Fibroblast of villous mesenchyme (primary cell): Measurements from ENCODE around the gene GRAMD1B. TPM values are rescaled to one million over a fixed set of nuclear protein-coding genes. Genes with fewer than 3 reads are reported as not detected.

ENCODE experiments used
- DNase-seq: peaks from one replicate; pipeline ENCODE4 v3.0.0-alpha.2; 2010; ENCODE audit warnings: low read depth
- H3K4me3 ChIP-seq: 2 replicates; pipeline ENCODE4 v1.5.1; 2011; ENCODE audit warnings: low read depth, mild to moderate bottlenecking, low read length
- CTCF ChIP-seq: IDR thresholded peaks from 2 replicates; pipeline ENCODE4 v1.5.1; 2012; ENCODE audit warnings: low read depth, mild to moderate bottlenecking, low read length; ENCODE audit not compliant: insufficient read depth
- total RNA-seq: library from RNA; depleted of rRNA; stranded (reverse); fragments of >200 nt; gene quantifications from 2 replicates; pipeline ENCODE4 v1.2.3, GENCODE V29; 2012

GRAMD1B gene
- total RNA-seq, 1 donor: 6.0 TPM

- TF ChIP-seq CTCF: no peak
- DNase-seq: no peak
- H3K4me3 ChIP-seq: no peak overlapping the region
These were observed 120.2 kb downstream of the GRAMD1B start for GRCh38 chr11:123549926-123550917.

- H3K4me3 ChIP-seq: no peak overlapping the region
- no peak for DNase-seq
- TF ChIP-seq CTCF: no peak
These were observed 121.0 kb downstream of the GRAMD1B start for GRCh38 chr11:123551079-123551478.

DNA sequence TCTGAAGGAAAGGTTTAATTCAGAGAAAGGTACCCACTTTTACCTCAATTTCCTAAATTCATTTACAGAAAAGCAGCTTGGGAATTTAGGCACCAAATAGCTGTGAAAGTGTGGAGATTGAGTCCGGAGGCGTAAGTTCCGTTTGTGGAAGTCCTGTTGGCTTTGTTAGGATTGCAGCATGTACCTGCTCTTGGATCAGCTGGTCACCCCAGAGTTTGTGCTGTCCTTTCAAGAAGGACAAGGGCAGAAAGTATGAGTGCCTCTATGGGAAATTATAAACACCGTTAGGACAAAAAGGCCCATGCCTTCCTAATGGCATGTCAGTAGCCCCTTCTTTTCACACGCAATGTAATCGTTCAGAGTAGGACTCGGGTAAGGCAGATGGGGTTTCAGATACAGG lies 126.6 kb downstream of the GRAMD1B start:
- no peak for DNase-seq
- no peak overlapping the region for H3K4me3 ChIP-seq
- TF ChIP-seq CTCF: no peak

DNA sequence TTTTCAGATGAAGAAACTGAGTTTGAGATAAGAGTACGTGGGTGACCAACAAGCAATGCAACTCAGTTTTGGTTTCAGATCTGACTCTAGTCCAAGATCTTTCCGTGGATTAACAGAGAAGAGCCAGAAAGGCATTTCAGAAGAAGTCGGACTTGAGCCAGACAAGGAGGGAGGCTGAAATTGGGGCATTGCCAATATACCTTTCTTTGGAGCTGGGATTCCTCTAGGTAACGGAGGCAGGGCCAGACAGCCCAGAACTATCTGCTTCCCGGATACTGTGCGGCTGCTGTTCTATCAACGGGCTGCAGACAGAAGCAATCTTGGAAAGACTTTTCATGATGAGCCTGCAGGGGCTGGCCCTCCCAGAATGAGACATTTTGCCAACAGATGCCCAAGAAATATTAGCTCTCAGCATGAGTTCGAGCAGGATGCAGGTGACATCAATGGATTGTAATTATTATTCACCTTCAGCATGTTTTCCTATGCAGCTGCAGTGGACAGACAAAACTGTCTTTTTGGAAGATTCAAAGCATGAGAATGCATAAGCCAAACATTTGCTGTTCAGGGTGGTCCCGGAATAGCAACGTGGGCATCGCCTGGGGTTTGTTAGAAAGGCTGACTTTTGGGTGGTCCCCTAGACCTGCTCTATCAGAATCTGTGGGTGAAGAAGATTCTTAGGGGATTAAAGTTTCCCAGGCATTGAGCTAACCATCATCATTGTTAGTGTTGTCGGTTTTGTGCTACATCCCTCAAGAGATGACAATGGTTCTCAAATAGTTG lies 128.7 kb downstream of the GRAMD1B start:
- DNase-seq: no peak
- no peak overlapping the region for H3K4me3 ChIP-seq
- no peak for TF ChIP-seq CTCF

GRCh38 chr11:123559523-123559955 lies 129.5 kb downstream of the GRAMD1B start:
- TF ChIP-seq CTCF: peak; percentile 22
- no peak for DNase-seq
- peak overlapping the region; percentile 40 for H3K4me3 ChIP-seq

DNA sequence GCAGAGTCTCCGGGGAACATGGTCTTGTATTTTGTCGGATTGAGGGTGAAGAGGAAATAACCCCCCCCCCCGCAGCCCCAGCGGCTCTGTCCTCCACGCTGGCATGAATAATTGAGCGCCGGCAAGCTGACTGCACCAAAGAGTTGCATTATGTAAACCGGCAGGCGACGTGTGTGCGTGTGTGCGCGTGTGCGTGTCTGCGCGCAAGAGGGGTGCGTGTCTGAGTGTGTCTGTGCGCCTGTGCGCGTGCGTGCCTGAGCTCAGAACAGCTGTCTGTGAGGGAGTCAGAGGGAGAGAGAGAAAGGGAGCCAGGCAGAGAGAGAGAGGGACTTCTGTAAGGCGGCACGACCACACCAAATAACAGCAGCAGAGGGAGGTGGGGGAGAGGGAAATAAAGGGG lies 129.9 kb downstream of the GRAMD1B start:
- peak overlapping the region; percentile 40 for H3K4me3 ChIP-seq
- no peak for TF ChIP-seq CTCF
- DNase-seq: peak; percentile 42
